Natural killer cell (primary cell): ENCODE results near the gene VPS13D. TPM values are rescaled to one million over a fixed set of nuclear protein-coding genes. Genes with fewer than 3 reads are reported as not detected.

Experiments used
- ATAC-seq, 3 donors: fragments of 150-1000 bp in 2 of 3; fragments of 200-7000 bp in 1 of 3; cut with Tn5 transposase; 1 replicate in 1 of 3; 2 replicates in 2 of 3; pipeline ENCODE4 v1.10.0; 2021; ENCODE audit warnings: mild to moderate bottlenecking in 2 of 3, moderate library complexity in 2 of 3
- DNase-seq, 2 donors: peaks; one replicate each; pipeline versions ENCODE4 v3.0.0 to v3.0.0-alpha.2; 2013 to 2021; ENCODE audit warnings: mixed read lengths in 1 of 2
- H3K27ac ChIP-seq: one replicate; pipeline ENCODE4 v1.5.1; 2013; ENCODE audit warnings: mild to moderate bottlenecking, low read length
- H3K27me3 ChIP-seq: one replicate; pipeline ENCODE4 v1.6.1; 2013; ENCODE audit warnings: low read length; ENCODE audit not compliant: control insufficient read depth, insufficient read depth
- H3K36me3 ChIP-seq: one replicate; pipeline ENCODE4 v1.6.1; 2013; ENCODE audit warnings: low read length; ENCODE audit not compliant: control insufficient read depth, insufficient read depth
- H3K4me1 ChIP-seq: one replicate; pipeline ENCODE4 v1.6.1; 2013; ENCODE audit warnings: low read length; ENCODE audit not compliant: control insufficient read depth, insufficient read depth
- H3K4me3 ChIP-seq: one replicate; pipeline ENCODE4 v1.5.1; 2013; ENCODE audit warnings: low read length
- H3K9me3 ChIP-seq: one replicate; pipeline ENCODE4 v1.6.1; 2013; ENCODE audit warnings: low read length; ENCODE audit not compliant: control insufficient read depth, insufficient read depth
- H3K27ac Mint-ChIP-seq, 2 donors: one replicate each; pipeline ENCODE4 v1.8.0; 2022; ENCODE audit warnings: mild to moderate bottlenecking in 2 of 2, mixed read lengths in 2 of 2, moderate library complexity in 1 of 2
- H3K27me3 Mint-ChIP-seq, 2 donors: one replicate each; pipeline ENCODE4 v1.8.0; 2022; ENCODE audit warnings: low read depth in 2 of 2, mixed read lengths in 2 of 2
- H3K36me3 Mint-ChIP-seq: one replicate; pipeline ENCODE4 v1.8.0; 2022; ENCODE audit warnings: mixed read lengths
- H3K4me1 Mint-ChIP-seq, 2 donors: one replicate each; pipeline ENCODE4 v1.8.0; 2022; ENCODE audit warnings: mixed read lengths in 2 of 2
- H3K4me3 Mint-ChIP-seq: one replicate; pipeline ENCODE4 v1.8.0; 2022; ENCODE audit warnings: mild to moderate bottlenecking, moderate library complexity, mixed read lengths
- H3K9me3 Mint-ChIP-seq, 2 donors: one replicate each; pipeline ENCODE4 v1.8.0; 2022; ENCODE audit warnings: mixed read lengths in 2 of 2
- CTCF ChIP-seq: fragments of 200-600 bp; IDR thresholded peaks from one replicate; pipeline ENCODE4 v1.8.0; 2022; ENCODE audit warnings: antibody characterized with exemption
- WGBS: methylation state at CpG from one replicate; pipeline ENCODE4 v1.1.7; 2013; ENCODE audit warnings: missing lambda C conversion rate; ENCODE audit not compliant: insufficient coverage; 5-methylcytosine and 5-hydroxymethylcytosine counted together
- intact Hi-C: fragments of 100-400 bp; cut with micrococcal nuclease; formaldehyde crosslinking; loops from one replicate; pipeline ENCODE4 v1.14.2; 2022
- total RNA-seq, 4 donors: library from RNA; stranded (reverse); fragments of 120-200 nt in 1 of 4; gene quantifications; one replicate each; pipeline versions ENCODE4 v1.2.3 to v1.2.4, GENCODE V29; 2013 to 2022

Gene VPS13D
- total RNA-seq, 3 donors from 2014 or later (not counting 1 experiment from before 2014, with no cell fraction given) = 66.3 to 94.0 (median 81.7) TPM

GRCh38 chr1:12478612-12478985 is 248.8 kb downstream of the VPS13D start:
- intact Hi-C loops = loop anchor here (1.0 to 2.0 kb wide), 2 partner anchors 44 to 140 kb away; partner anchors contain the start of gene DHRS3
- no peaks in the 10 kb centered on the region for H3K9me3 ChIP-seq
- H3K36me3 ChIP-seq = peaks cover 2% of the 10 kb centered on the region
- no peaks in the 10 kb centered on the region for H3K9me3 Mint-ChIP-seq
- H3K36me3 Mint-ChIP-seq = no peaks in the 10 kb centered on the region
- WGBS = 8% methylated on average over 11 of the region's 11 CpGs
- H3K27me3 ChIP-seq = no peaks in the 10 kb centered on the region
- no peak overlapping the region for H3K4me3 ChIP-seq
- H3K4me1 ChIP-seq = peaks cover 67% of the 10 kb centered on the region
- peak overlapping the region; percentile 96 to 98 for H3K27ac Mint-ChIP-seq
- DNase-seq (peak; percentile 38 to 62), ATAC-seq (peak; percentile 47 to 72 (median 63))
- TF ChIP-seq CTCF = no peak
- peak overlapping the region; percentile 41 for H3K27ac ChIP-seq
- no peaks in the 10 kb centered on the region for H3K27me3 Mint-ChIP-seq
- peak overlapping the region; percentile 75 for H3K4me3 Mint-ChIP-seq
- H3K4me1 Mint-ChIP-seq = peaks cover 79 to 81% of the 10 kb centered on the region in 2 donors

- TF ChIP-seq CTCF = no peak
- Histone ChIP-seq H3K27ac (no peak overlapping the region), H3K4me1 (peaks cover 60% of the 10 kb centered on the region), H3K27me3 (no peaks in the 10 kb centered on the region), H3K9me3 (no peaks in the 10 kb centered on the region), H3K4me3 (no peak overlapping the region), H3K36me3 (peaks cover 2% of the 10 kb centered on the region)
- H3K27me3 Mint-ChIP-seq = no peaks in the 10 kb centered on the region
- WGBS = 96% methylated on average over 6 of the region's 6 CpGs
- H3K9me3 Mint-ChIP-seq = no peaks in the 10 kb centered on the region
- H3K27ac Mint-ChIP-seq = peak overlapping the region; percentile 96 to 98
- DNase-seq (no peak), ATAC-seq (no peak)
- intact Hi-C loops = loop anchor here (2.0 kb wide), 1 partner anchor 139 kb away; the partner anchor contains the start of gene DHRS3
- H3K4me1 Mint-ChIP-seq = peaks cover 73 to 75% of the 10 kb centered on the region in 2 donors
- H3K4me3 Mint-ChIP-seq = peak overlapping the region; percentile 75
- H3K36me3 Mint-ChIP-seq = no peaks in the 10 kb centered on the region
These were observed 249.5 kb downstream of the VPS13D start for GRCh38 chr1:12479311-12479710.

- H3K27me3 ChIP-seq = no peaks in the 10 kb centered on the region
- peaks cover 54% of the 10 kb centered on the region for H3K4me1 ChIP-seq
- no peak overlapping the region for H3K4me3 Mint-ChIP-seq
- H3K9me3 Mint-ChIP-seq = no peaks in the 10 kb centered on the region
- ATAC-seq = no peak
- no peak overlapping the region for H3K27ac ChIP-seq
- H3K27ac Mint-ChIP-seq = peak overlapping the region; percentile 74 to 96
- no peaks in the 10 kb centered on the region for H3K27me3 Mint-ChIP-seq
- DNase-seq = no peak
- peaks cover 2% of the 10 kb centered on the region for H3K36me3 ChIP-seq
- H3K9me3 ChIP-seq = no peaks in the 10 kb centered on the region
- peaks cover 66 to 68% of the 10 kb centered on the region in 2 donors for H3K4me1 Mint-ChIP-seq
- WGBS = 97% methylated on average over 3 of the region's 3 CpGs
- TF ChIP-seq CTCF = no peak
- H3K4me3 ChIP-seq = no peak overlapping the region
- H3K36me3 Mint-ChIP-seq = no peaks in the 10 kb centered on the region
- intact Hi-C loops = no loop called here
These were observed 250.2 kb downstream of the VPS13D start for GRCh38 chr1:12480041-12480440.

GRCh38 chr1:12480748-12481362 is 251.0 kb downstream of the VPS13D start:
- Histone ChIP-seq H3K27me3 (no peaks in the 10 kb centered on the region), H3K9me3 (no peaks in the 10 kb centered on the region), H3K4me1 (peaks cover 46% of the 10 kb centered on the region), H3K36me3 (peaks cover 2% of the 10 kb centered on the region), H3K4me3 (no peak overlapping the region), H3K27ac (no peak overlapping the region)
- DNase-seq (peak in 1 of 2 donors; percentile 50), ATAC-seq (peak in 2 of 3 donors; percentile 32 to 46)
- Mint-ChIP-seq H3K27me3 (no peaks in the 10 kb centered on the region), H3K36me3 (no peaks in the 10 kb centered on the region), H3K27ac (peak overlapping the region; percentile 74 to 96), H3K4me3 (peak overlapping the region; percentile 28), H3K4me1 (peaks cover 58 to 60% of the 10 kb centered on the region in 2 donors), H3K9me3 (no peaks in the 10 kb centered on the region)
- WGBS = 90% methylated on average over 5 of the region's 5 CpGs
- intact Hi-C loops = no loop called here
- TF ChIP-seq CTCF = no peak
